K562 (cell line): ENCODE measurements around the gene MYBPC3. TPM values are rescaled to one million over a fixed set of nuclear protein-coding genes. Genes with fewer than 3 reads are reported as not detected.
A peak's percentile ranks its signal among the peaks of the same experiment; 100 is the strongest.

Experiments
- CREBBP ChIP-seq: IDR thresholded peaks from one replicate; pipeline ENCODE4 v1.6.1; 2012; ENCODE audit warnings: low read depth, mild to moderate bottlenecking, control low read depth, inconsistent platforms, low read length
- CXXC5 ChIP-seq: fragments of 250-450 bp; sonication (Bioruptor Pico); IDR thresholded peaks from 2 replicates; pipeline ENCODE4 v1.8.0; 2022; ENCODE audit warnings: inconsistent platforms, mild to moderate bottlenecking, moderate library complexity
- E2F1 ChIP-seq: sonication (generic); formaldehyde crosslinking; IDR thresholded peaks from 2 replicates; pipeline ENCODE4 v1.8.1; 2023; ENCODE audit warnings: mild to moderate bottlenecking, missing genetic modification reagents, moderate library complexity
- FOS ChIP-seq: IDR thresholded peaks from 3 replicates; pipeline ENCODE4 v1.6.1; 2011; ENCODE audit not compliant: insufficient read length; ENCODE audit errors: extremely low read depth
- HSF4 ChIP-seq: fragments of 250-450 bp; sonication (Bioruptor Pico); IDR thresholded peaks from 2 replicates; pipeline ENCODE4 v2.1.2; 2022; ENCODE audit warnings: mild to moderate bottlenecking, moderate library complexity, borderline replicate concordance
- KDM4B ChIP-seq, 2 experiments: fragments of 450-650 bp in 1 of 2; sonication (generic) in 1 of 2; IDR thresholded peaks; 2 replicates each; pipeline ENCODE4 v1.6.1; 2016 to 2017; ENCODE audit warnings: borderline replicate concordance in 2 of 2, antibody characterized with exemption in 1 of 2, low read depth in 1 of 2, mild to moderate bottlenecking in 1 of 2
- MAFK ChIP-seq: IDR thresholded peaks from 2 replicates; pipeline ENCODE4 v1.6.1; 2011; ENCODE audit warnings: low read length, improper control_type of control experiment
- NCOA6 ChIP-seq: fragments of 450-650 bp; IDR thresholded peaks from 2 replicates; pipeline ENCODE4 v1.6.1; 2017; ENCODE audit warnings: mild to moderate bottlenecking
- RREB1 ChIP-seq: fragments of 250-450 bp; sonication (Bioruptor Pico); IDR thresholded peaks from 2 replicates; pipeline ENCODE4 v1.4.0; 2020
- ZFP30 ChIP-seq: fragments of 250-450 bp; sonication (Bioruptor Pico); IDR thresholded peaks from 2 replicates; pipeline ENCODE4 v1.8.0; 2022; ENCODE audit warnings: moderate library complexity, mild to moderate bottlenecking, inconsistent platforms, borderline replicate concordance
- ZNF407 ChIP-seq: fragments of 450-650 bp; IDR thresholded peaks from 2 replicates; pipeline ENCODE4 v1.6.1; 2016; ENCODE audit warnings: low read depth
- ZNF586 ChIP-seq: fragments of 450-650 bp; formaldehyde crosslinking; conservative IDR thresholded peaks from 2 replicates; pipeline ENCODE4 v1.4.0; 2020; ENCODE audit warnings: mild to moderate bottlenecking, moderate library complexity
- polyA plus RNA-seq, 8 experiments: library from polyadenylated mRNA; depleted of rRNA in 4 of 8; stranded (reverse) in 5 of 8; unstranded in 3 of 8; fragments of >200 nt; fragmentation: Nextera tagmentation in 2 of 8; fragmentation: Illumina TruSeq in 1 of 8; extraction: Ambion mirVana in 2 of 8; extraction: Trizol in 1 of 8; gene quantifications; 2 replicates each; pipeline versions ENCODE4 v1.2.1 to v1.2.3, GENCODE V29; 2011 to 2014; ENCODE audit warnings: inconsistent platforms in 1 of 8, missing spikeins in 1 of 8
- total RNA-seq, 7 experiments: library from RNA; depleted of rRNA in 6 of 7; stranded (reverse); fragments of >200 nt in 6 of 7; fragmentation: Illumina TruSeq in 2 of 7; extraction: Trizol in 2 of 7; gene quantifications; 2 replicates each; pipeline versions ENCODE4 v1.2.1 to v1.2.3, GENCODE V29; 2011 to 2021; ENCODE audit warnings: low replicate concordance in 1 of 7

Gene MYBPC3
- total and polyA plus RNA-seq, 9 of the 15 experiments (the other 6 are each of a cell fraction or from before 2014, with no cell fraction given): 0.01 TPM; not detected in 8

- TF ChIP-seq RREB1 (no peak), ZFP30 (CRISPR knock-in tag) (no peak), E2F1 (CRISPR knock-in tag) (no peak), CXXC5 (peak; percentile 73), NCOA6 (no peak), ZNF586 (CRISPR knock-in tag) (no peak), HSF4 (CRISPR knock-in tag) (no peak), ZNF407 (no peak), FOS (no peak), MAFK (no peak), KDM4B (IDR thresholded peaks at IDR 0.05; ENCODE audit: borderline replicate concordance in 2 of 2, low read depth in 1 of 2) (no peak; a peak in 1 of 4 replicates), CREBBP (no peak)
Measured at GRCh38 chr11:47378010-47378835, 25.7 kb upstream of the MYBPC3 start, which contains the start of gene SPI1 (continued).
